Activated CD4-positive, alpha-beta memory T cell treated with anti-CD3 and anti-CD28 coated beads, Interleukin-2, amount 10 ng/mL, durations not matched to agents 7 days and 5 days (primary cell): Measurements from ENCODE around the gene SP110. TPM values are rescaled to one million over a fixed set of nuclear protein-coding genes. Genes with fewer than 3 reads are reported as not detected.

Experiments used
- CTCF ChIA-PET: fragments of 350-600 bp; sonication (Branson Sonifier 250); formaldehyde crosslinking; loops from one replicate; lab custom pipeline; 2021; ENCODE audit warnings: antibody characterized with exemption, inconsistent platforms; lab: Charles Lee
- POLR2A ChIA-PET: fragments of 350-600 bp; sonication (Branson Sonifier 250); formaldehyde crosslinking; loops from one replicate; lab custom pipeline; 2021; ENCODE audit warnings: antibody characterized with exemption; lab: Charles Lee
- DNase-seq: peaks from one replicate; pipeline ENCODE4 v3.0.0-alpha.2; 2020
- H3K27ac Mint-ChIP-seq: one replicate; pipeline ENCODE4 v1.8.0; 2021; ENCODE audit warnings: mild to moderate bottlenecking, mixed read lengths
- H3K27me3 Mint-ChIP-seq: one replicate; pipeline ENCODE4 v1.8.0; 2021; ENCODE audit warnings: mixed read lengths
- H3K36me3 Mint-ChIP-seq: one replicate; pipeline ENCODE4 v1.8.0; 2021; ENCODE audit warnings: low read depth, mixed read lengths
- H3K4me1 Mint-ChIP-seq: one replicate; pipeline ENCODE4 v1.8.0; 2021; ENCODE audit warnings: mixed read lengths
- H3K4me3 Mint-ChIP-seq: one replicate; pipeline ENCODE4 v1.8.0; 2021; ENCODE audit warnings: mild to moderate bottlenecking, mixed read lengths
- H3K9me3 Mint-ChIP-seq: one replicate; pipeline ENCODE4 v1.8.0; 2021; ENCODE audit warnings: mixed read lengths
- total RNA-seq, 2 experiments: library from RNA; stranded (reverse); gene quantifications; one replicate each; pipeline ENCODE4 v1.2.3, GENCODE V29; 2021

SP110 gene
- total RNA-seq, 2 experiments from 2014 or later: 125 to 128 TPM

DNA sequence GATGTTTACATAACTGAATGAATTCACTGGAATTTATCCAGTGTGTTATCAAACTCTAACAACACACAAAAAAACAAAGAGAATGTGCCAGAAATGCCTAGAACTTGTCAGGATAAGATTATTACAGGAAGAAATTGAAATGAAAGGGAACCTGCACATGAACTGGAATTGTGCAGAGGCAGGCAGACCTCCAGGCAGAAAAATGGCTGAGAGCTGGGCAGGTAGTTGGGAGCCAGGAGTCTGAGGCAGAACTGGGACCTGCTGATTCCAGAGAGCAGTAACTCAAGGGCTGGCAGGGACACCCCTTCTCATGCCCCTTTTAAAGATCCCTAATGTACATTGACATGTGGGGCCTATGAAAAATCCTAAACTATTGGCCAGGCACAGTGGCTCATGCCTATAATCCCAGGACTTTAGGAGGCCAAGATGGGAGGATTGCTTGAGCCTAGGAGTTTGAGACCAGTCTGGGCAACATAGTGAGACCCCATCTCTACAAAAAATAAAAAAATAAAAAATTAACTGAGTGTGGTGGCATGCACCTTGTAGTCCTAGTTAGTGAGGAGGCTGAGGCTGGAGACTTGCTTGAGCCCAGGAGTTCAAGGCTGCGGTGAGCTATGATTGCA lies 674 bp upstream of the SP110 start:
- CTCF ChIA-PET: interaction anchor here (1.2 to 2.4 kb wide), 4 partner anchors 12 to 190 kb away, joined by 3 to 7 read pairs (median 3); partner anchors contain the start of gene SP140L
- no peak for DNase-seq
- H3K4me1 Mint-ChIP-seq: peaks cover 78% of the 10 kb centered on the region
- no peaks in the 10 kb centered on the region for H3K27me3 Mint-ChIP-seq
- peak overlapping the region; percentile 91 for H3K27ac Mint-ChIP-seq
- H3K9me3 Mint-ChIP-seq: no peaks in the 10 kb centered on the region
- H3K4me3 Mint-ChIP-seq: peak overlapping the region; percentile 94
- POLR2A ChIA-PET: interaction anchor here (1.0 to 3.6 kb wide), 19 partner anchors 7 to 493 kb away, joined by 3 to 27 read pairs (median 6); partner anchors contain the start of genes SP100 and SP140L
- H3K36me3 Mint-ChIP-seq: peaks cover 27% of the 10 kb centered on the region

DNA sequence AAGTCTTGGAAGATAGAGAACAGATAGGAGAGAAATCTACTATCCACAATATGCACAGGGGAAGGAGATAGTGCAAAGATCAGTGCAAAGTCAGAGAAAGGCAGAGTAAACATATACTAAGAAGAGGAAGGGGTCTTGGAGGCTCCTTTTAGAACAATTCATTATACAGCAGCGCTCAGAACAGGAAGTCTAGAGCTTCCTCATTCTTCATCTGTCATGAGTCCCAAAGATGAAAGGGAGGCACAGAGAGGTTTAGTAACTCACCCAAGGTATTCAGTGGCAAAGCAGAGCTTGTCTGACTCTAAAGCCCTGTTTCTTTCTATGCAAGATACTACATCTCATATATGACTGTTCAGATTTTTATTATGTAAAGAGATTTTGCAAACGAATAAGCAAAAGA lies 1.4 kb downstream of the SP110 start:
- no peaks in the 10 kb centered on the region for H3K27me3 Mint-ChIP-seq
- ChIA-PET POLR2A (interaction anchor here (1.4 to 3.6 kb wide), 10 partner anchors 9 to 495 kb away, joined by 4 to 27 read pairs (median 10); partner anchors contain the start of genes SP100 and SP140L), CTCF (interaction anchor here (2.0 to 2.4 kb wide), 2 partner anchors 11 to 200 kb away, joined by 5 to 7 read pairs; no protein-coding TSS in a partner anchor)
- peaks cover 69% of the 10 kb centered on the region for H3K4me1 Mint-ChIP-seq
- no peaks in the 10 kb centered on the region for H3K9me3 Mint-ChIP-seq
- H3K36me3 Mint-ChIP-seq: peaks cover 27% of the 10 kb centered on the region
- H3K4me3 Mint-ChIP-seq: peak overlapping the region; percentile 94
- peak overlapping the region; percentile 78 for H3K27ac Mint-ChIP-seq
- DNase-seq: no peak

DNA sequence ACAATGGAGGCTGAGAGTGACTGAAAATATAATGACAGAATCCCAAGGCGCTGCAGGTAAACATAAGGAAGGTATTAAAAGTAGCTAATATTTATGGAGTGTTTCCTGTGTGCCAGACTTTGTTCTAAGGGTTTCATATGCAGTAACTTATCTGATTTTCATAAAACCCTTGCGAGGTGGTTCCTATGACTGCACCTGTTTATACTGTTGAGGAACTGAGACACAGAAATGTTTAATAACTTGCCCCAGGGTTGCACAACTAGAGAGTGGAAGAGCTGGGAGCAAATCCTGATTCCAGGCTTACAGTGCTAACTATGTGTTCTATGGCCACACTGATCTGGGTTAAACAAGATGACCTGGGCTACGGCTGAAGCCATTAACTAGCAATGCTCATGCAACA lies 2.4 kb downstream of the SP110 start:
- no peak for DNase-seq
- Mint-ChIP-seq H3K36me3 (peaks cover 27% of the 10 kb centered on the region), H3K4me1 (peaks cover 62% of the 10 kb centered on the region), H3K27me3 (no peaks in the 10 kb centered on the region), H3K9me3 (no peaks in the 10 kb centered on the region), H3K4me3 (peak overlapping the region; percentile 94), H3K27ac (peak overlapping the region; percentile 50)
- POLR2A ChIA-PET: interaction anchor here (0.7 to 3.6 kb wide), 7 partner anchors 8 to 441 kb away, joined by 3 to 27 read pairs (median 6); partner anchors contain the start of genes SP140 and SP140L
- CTCF ChIA-PET: interaction anchor here (0.7 kb wide), 1 partner anchor 549 kb away, joined by 3 read pairs; no protein-coding TSS in a partner anchor

DNA sequence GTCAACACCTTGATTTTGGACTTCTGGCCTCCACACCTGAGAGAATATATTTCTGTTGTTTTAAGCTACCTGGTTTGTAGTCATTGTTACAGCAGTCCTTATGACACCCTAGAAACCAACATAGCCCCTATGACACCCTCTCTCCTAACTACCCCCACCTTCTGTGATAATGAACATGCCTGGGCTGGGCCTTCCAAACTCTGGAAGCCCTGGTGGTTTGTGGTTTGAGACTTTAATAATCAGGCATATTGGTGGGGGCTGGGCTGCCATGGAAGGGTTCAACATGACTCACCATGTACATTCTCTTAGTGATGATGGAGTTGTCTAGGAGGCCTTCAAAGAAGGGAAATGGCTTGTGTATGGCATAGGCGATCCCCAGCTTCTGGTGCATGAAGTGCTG lies 3.3 kb downstream of the SP110 start:
- H3K9me3 Mint-ChIP-seq: no peaks in the 10 kb centered on the region
- H3K4me1 Mint-ChIP-seq: peaks cover 60% of the 10 kb centered on the region
- CTCF ChIA-PET: no interaction called here
- H3K4me3 Mint-ChIP-seq: no peak overlapping the region
- DNase-seq: no peak
- POLR2A ChIA-PET: interaction anchor here (1.0 to 1.6 kb wide), 3 partner anchors 9 to 11 kb away, joined by 3 to 6 read pairs (median 4); partner anchors contain the start of gene SP140
- peaks cover 27% of the 10 kb centered on the region for H3K36me3 Mint-ChIP-seq
- no peaks in the 10 kb centered on the region for H3K27me3 Mint-ChIP-seq
- H3K27ac Mint-ChIP-seq: no peak overlapping the region

DNA sequence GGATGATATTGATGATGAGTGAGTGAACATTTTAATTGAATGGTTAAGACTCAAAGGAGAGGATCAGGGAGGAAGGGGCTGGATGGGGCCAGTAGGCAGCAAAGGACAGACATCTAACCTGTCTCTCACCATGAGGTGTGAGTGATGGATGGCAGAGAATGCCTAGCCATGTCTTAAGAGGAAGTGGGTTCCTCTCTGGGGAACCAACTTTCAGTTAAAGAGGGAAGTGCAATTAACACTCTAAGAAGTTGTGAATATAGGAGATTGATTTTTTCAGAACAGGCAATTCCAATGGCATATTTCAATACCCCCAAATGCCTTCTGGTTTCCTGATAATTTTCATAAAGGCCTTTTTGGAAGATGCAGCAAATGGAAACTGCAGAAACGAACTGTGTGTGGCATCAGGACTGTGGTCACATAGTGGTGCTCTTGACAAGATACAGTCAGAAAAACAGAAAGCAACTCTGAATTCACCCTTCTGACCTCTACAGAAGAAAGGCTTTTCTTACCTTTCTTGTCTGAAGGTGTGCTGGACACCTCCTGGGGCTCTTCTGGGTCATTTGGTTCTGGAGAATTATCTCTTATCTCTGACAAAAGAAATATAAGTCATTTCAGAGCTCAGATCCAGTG lies 10.2 kb downstream of the SP110 start:
- H3K36me3 Mint-ChIP-seq: no peaks in the 10 kb centered on the region

DNA sequence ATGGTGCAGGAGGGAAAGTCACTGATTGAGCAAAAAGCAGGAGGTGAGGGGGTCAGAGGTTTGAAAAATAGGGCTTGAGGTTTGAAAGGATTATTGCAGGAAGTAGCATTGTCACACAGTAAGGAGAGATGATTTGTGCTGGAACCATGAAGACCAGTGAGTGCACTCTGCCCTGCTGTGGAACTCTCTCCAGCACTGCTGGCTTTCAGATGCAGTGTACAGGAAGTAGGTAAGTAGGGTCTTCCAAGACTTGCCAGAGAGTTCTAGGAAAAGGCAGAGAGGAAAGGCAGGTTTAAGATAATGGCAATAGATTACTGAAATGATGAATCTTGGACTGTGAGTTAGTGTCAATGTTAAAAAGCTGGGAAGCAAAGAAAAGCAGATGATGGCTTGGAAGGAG lies 11.2 kb downstream of the SP110 start:
- H3K27me3 Mint-ChIP-seq: no peaks in the 10 kb centered on the region
- H3K27ac Mint-ChIP-seq: no peak overlapping the region
- ChIA-PET POLR2A (interaction anchor here (1.0 to 3.0 kb wide), 4 partner anchors 10 to 22 kb away, joined by 3 to 25 read pairs (median 5); partner anchors contain the start of genes SP110 and SP140), CTCF (interaction anchor here (0.8 kb wide), 1 partner anchor 11 kb away, joined by 3 read pairs; the partner anchor contains the start of gene SP110)
- no peaks in the 10 kb centered on the region for H3K9me3 Mint-ChIP-seq
- peaks cover 26% of the 10 kb centered on the region for H3K4me1 Mint-ChIP-seq
- no peak for DNase-seq
- no peak overlapping the region for H3K4me3 Mint-ChIP-seq
- H3K36me3 Mint-ChIP-seq: peaks cover 3% of the 10 kb centered on the region

More for the DNA sequence above, 10.2 kb downstream of the SP110 start:
- no peaks in the 10 kb centered on the region for H3K9me3 Mint-ChIP-seq
- ChIA-PET CTCF (interaction anchor here (0.8 to 1.3 kb wide), 2 partner anchors 10 kb away, joined by 3 to 4 read pairs; partner anchors contain the start of gene SP110), POLR2A (interaction anchor here (1.0 to 3.0 kb wide), 3 partner anchors 9 to 21 kb away, joined by 3 to 25 read pairs (median 6); partner anchors contain the start of genes SP110 and SP140)
- DNase-seq: no peak
- no peaks in the 10 kb centered on the region for H3K27me3 Mint-ChIP-seq
- H3K4me3 Mint-ChIP-seq: no peak overlapping the region
- H3K4me1 Mint-ChIP-seq: peaks cover 28% of the 10 kb centered on the region
- no peak overlapping the region for H3K27ac Mint-ChIP-seq

DNA sequence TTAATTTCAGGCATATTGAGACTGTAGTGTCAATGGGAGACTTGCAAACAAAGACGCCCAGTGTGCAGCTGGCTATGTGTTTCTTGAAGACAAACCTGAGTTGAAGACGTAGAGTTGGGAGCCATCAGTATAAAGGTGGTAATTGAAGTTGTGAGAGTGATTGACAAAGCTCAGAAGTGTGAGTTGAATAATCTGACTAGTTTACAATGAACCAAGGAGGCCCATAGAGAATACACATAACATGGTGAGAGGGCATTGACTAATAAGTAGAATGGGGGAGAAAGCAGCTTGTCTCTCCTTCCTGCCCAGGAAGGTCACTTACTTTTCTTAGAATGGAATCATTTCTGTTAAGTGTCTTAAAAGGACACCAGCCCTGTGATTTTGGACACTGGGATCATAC lies 14.1 kb downstream of the SP110 start:
- CTCF ChIA-PET: no interaction called here
- no peaks in the 10 kb centered on the region for H3K9me3 Mint-ChIP-seq
- peaks cover 33% of the 10 kb centered on the region for H3K4me1 Mint-ChIP-seq
- no peak overlapping the region for H3K4me3 Mint-ChIP-seq
- peak overlapping the region; percentile 33 for H3K27ac Mint-ChIP-seq
- no peaks in the 10 kb centered on the region for H3K27me3 Mint-ChIP-seq
- no peak for DNase-seq
- POLR2A ChIA-PET: interaction anchor here (0.8 to 3.0 kb wide), 5 partner anchors 12 to 122 kb away, joined by 3 to 9 read pairs (median 4); partner anchors contain the start of genes SP110 and SP140L
- peaks cover 27% of the 10 kb centered on the region for H3K36me3 Mint-ChIP-seq

DNA sequence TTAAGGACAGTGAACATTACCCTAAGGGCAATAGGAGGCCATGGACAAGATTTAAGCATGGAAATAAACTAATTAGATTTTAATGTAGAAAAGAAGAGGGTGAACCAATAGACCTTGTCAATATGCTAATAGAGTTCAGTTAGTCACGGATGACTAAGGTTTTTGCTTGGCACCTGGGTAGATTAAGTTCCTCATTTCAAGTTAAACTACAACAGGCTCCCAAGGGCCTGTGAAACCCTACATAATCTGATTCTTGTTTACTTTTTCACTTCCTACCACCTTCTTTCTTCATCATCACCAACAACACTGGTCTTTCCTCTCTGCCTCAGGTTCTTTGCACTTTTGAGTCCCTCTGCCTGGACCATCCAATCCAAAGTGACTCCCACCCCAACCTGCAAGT lies 14.8 kb downstream of the SP110 start:
- Mint-ChIP-seq H3K27ac (peak overlapping the region; percentile 33), H3K4me3 (no peak overlapping the region), H3K36me3 (peaks cover 34% of the 10 kb centered on the region), H3K4me1 (peaks cover 33% of the 10 kb centered on the region), H3K27me3 (no peaks in the 10 kb centered on the region), H3K9me3 (no peaks in the 10 kb centered on the region)
- ChIA-PET CTCF (no interaction called here), POLR2A (interaction anchor here (3.0 kb wide), 1 partner anchor 122 kb away, joined by 9 read pairs; the partner anchor contains the start of gene SP140L)
- no peak for DNase-seq

DNA sequence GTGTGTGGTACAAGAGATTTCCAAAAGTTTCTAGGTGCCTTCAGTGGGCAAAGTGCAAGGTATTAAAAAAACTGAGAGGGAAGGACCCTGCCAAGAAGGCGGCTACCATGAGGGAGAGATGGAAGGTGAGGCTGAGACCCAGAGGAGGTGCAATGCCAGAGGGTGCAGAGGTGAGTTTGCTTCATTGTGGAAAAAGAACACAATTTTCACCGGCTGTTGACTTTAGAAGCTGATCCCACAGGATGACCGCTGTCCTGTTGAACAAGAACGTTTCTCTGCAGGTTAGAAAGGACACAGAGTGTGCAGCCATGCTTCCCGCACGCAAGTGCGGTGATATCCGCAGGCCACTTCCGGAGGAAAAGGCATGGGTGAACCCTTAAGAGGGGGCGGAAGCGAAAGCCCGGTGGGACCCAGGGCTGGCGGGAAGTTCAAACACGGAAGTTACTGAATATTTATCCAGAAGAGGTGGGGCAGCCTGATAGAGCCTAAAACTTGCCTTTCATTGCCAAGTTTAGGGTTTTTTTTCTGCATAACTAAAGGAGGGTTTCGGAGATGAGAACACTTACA lies 16.6 kb downstream of the SP110 start:
- peak overlapping the region; percentile 32 for H3K27ac Mint-ChIP-seq
- ChIA-PET CTCF (interaction anchor here (0.8 to 1.3 kb wide), 5 partner anchors 8 to 407 kb away, joined by 3 to 5 read pairs (median 3); partner anchors contain the start of genes SP110 and SP140), POLR2A (interaction anchor here (1.2 to 2.2 kb wide), 6 partner anchors 17 to 209 kb away, joined by 3 to 9 read pairs (median 6); partner anchors contain the start of genes SP110 and SP140)
- H3K36me3 Mint-ChIP-seq: peaks cover 51% of the 10 kb centered on the region
- H3K4me1 Mint-ChIP-seq: peaks cover 33% of the 10 kb centered on the region
- H3K9me3 Mint-ChIP-seq: no peaks in the 10 kb centered on the region
- peak; percentile 55 for DNase-seq
- H3K27me3 Mint-ChIP-seq: no peaks in the 10 kb centered on the region
- peak overlapping the region; percentile 8 for H3K4me3 Mint-ChIP-seq

DNA sequence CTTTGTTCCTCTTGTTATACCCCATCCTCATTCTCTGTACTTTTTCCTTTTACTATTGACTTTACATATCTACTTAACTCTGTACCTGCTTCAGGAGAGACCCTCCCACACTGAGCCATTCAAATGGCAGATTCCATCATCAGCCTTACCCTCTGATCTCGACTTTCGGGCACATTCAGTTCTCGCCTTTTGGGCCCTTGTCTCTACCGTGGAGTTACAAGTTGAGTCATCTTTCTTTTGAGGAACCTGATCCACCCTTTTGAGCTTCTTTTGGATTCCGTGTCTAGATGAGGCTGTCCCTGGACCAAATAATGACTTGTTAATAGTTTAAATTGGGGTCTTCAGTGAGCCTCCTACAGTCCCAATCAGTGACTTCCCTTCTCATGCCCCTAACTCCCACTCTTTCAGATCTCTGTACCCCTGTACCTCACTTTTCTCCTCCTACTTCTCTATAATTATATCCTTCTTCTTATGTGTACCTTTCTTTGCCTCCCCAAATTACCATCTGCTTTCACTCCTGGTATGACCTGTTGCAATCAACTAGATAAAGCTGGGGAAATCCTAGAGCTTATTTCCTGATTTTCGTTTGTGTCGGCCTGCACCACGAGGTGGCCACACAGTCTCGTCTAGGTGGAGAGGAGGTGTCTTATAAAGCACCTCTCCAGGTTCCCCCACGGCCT lies 17.2 kb downstream of the SP110 start:
- H3K36me3 Mint-ChIP-seq: peaks cover 57% of the 10 kb centered on the region
- peak overlapping the region; percentile 32 for H3K27ac Mint-ChIP-seq
- DNase-seq: peak; percentile 52
- H3K4me3 Mint-ChIP-seq: no peak overlapping the region
- peaks cover 33% of the 10 kb centered on the region for H3K4me1 Mint-ChIP-seq
- no peaks in the 10 kb centered on the region for H3K9me3 Mint-ChIP-seq
- ChIA-PET CTCF (interaction anchor here (0.6 to 1.3 kb wide), 9 partner anchors 9 to 408 kb away, joined by 3 to 9 read pairs (median 3); partner anchors contain the start of genes SP110, SP140 and SP140L), POLR2A (interaction anchor here (1.2 to 2.2 kb wide), 6 partner anchors 17 to 210 kb away, joined by 3 to 9 read pairs (median 6); partner anchors contain the start of genes SP110 and SP140)
- no peaks in the 10 kb centered on the region for H3K27me3 Mint-ChIP-seq

DNA sequence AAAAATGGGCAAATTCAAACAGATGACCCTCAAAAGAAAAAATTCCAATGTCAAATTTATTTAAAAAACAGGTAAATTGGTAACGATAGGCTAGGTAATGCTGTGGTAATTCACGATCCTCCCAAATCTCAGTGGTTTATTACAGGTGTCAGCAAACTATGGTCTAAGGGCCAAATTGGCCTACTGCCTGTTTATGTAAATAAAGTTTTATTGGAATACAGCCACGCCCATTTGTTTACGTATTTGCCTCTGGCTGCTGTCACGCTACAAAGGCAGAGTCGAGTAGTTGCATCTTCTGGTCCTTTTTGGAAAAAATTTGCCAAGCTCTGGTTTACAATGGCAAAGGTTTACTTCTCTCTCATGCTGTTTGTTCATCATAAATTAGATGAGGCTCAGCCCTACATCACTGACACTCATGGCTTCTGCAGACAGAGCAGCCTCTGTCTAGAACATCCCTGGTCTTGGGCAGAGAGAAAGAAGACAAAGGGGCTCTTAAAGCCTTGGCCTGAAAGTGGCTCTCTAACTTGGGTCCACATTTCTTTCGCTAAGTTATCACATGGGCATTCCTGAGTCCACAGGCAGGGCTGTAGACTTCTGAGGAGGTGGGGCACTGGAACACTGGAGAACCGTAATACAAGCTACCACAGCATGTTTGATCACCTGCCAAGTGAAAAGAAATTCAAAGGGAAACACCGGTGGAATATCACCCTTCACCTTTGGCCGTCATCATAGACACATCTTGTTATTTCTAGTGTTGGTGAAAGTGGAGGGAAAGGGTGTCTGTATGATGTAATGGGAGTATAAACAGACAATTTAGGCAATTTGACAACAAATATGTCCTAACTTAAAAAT lies 34.8 kb downstream of the SP110 start:
- Mint-ChIP-seq H3K27me3 (no peaks in the 10 kb centered on the region), H3K4me1 (no peaks in the 10 kb centered on the region), H3K9me3 (peaks cover 6% of the 10 kb centered on the region), H3K4me3 (no peak overlapping the region), H3K36me3 (peaks cover 91% of the 10 kb centered on the region), H3K27ac (no peak overlapping the region)
- DNase-seq: no peak
- ChIA-PET CTCF (no interaction called here), POLR2A (no interaction called here)
